SK-N-MC (cell line): ENCODE measurements around the gene SPAG6.

ENCODE experiments used
- EZH2 ChIP-seq: fragments of 200-600 bp; sonication (generic); IDR thresholded peaks from one replicate; pipeline ENCODE4 v1.6.1; 2017; ENCODE audit warnings: antibody characterized with exemption
- POLR2AphosphoS5 ChIP-seq: IDR thresholded peaks from 2 replicates; pipeline ENCODE4 v1.6.1; 2012; ENCODE audit warnings: mild to moderate bottlenecking, low read depth, low read length, borderline replicate concordance

GRCh38 chr10:22458272-22459038 lies 113.2 kb downstream of the SPAG6 start:
- TF ChIP-seq POLR2AphosphoS5, result no peak
- no peak for TF ChIP-seq EZH2
